SKM-1 treated with dmso at 0.1 percent for 144 hours (cell line): ENCODE data around the gene GRAP2.
"Not testable (repeated sequence)": the region's sequence is repeated elsewhere in the genome, so short reads cannot be mapped to it uniquely, and the experiment has no call there.

ENCODE experiments used
- DNase-seq: peaks from one replicate; lab custom pipeline; 2025; ENCODE audit not compliant: unreplicated experiment; lab: John Stamatoyannopoulos, UW

Gene GRAP2

GRCh38 chr22:39942439-39943230 is 41.8 kb downstream of the GRAP2 start:
- DNase-seq, result no peak

GRCh38 chr22:39943337-39943736 is 42.5 kb downstream of the GRAP2 start:
- DNase-seq, result no peak

GRCh38 chr22:39943953-39944872 is 43.3 kb downstream of the GRAP2 start:
- no peak for DNase-seq

GRCh38 chr22:39946126-39946502 is 45.2 kb downstream of the GRAP2 start:
- no peak for DNase-seq

GRCh38 chr22:39946503-39947219 is 45.8 kb downstream of the GRAP2 start:
- no peak for DNase-seq

- DNase-seq, result no peak
Observed at GRCh38 chr22:39947220-39948216, 46.6 kb downstream of the GRAP2 start.

- no peak for DNase-seq
Observed at GRCh38 chr22:39949964-39950737, 49.3 kb downstream of the GRAP2 start.

GRCh38 chr22:39951603-39952293 is 50.9 kb downstream of the GRAP2 start:
- DNase-seq, result not testable (repeated sequence)

GRCh38 chr22:39952347-39952746 is 51.5 kb downstream of the GRAP2 start:
- DNase-seq, result no peak

GRCh38 chr22:39953101-39953500 is 52.2 kb downstream of the GRAP2 start:
- DNase-seq, result no peak

GRCh38 chr22:39954584-39955055 is 53.7 kb downstream of the GRAP2 start:
- DNase-seq, result no peak

GRCh38 chr22:39955675-39956074 is 54.8 kb downstream of the GRAP2 start:
- DNase-seq, result no peak

GRCh38 chr22:39956932-39957664 is 56.2 kb downstream of the GRAP2 start:
- no peak for DNase-seq

GRCh38 chr22:39958009-39958711 is 57.3 kb downstream of the GRAP2 start:
- no peak for DNase-seq

- DNase-seq, result no peak
Observed at GRCh38 chr22:39958949-39959639, 58.2 kb downstream of the GRAP2 start.

GRCh38 chr22:39959640-39960447 is 59.0 kb downstream of the GRAP2 start, which contains the start of gene TMA7B:
Gene TMA7B (plus strand): TSS chr22:39960397. CDS start chr22:39964375, 3,978 bp downstream.
- no peak for DNase-seq
